SK-N-SH (cell line): ENCODE results near the gene SLC25A42.

ENCODE experiments used
- RXRA ChIP-seq: IDR thresholded peaks from 2 replicates; pipeline ENCODE4 v1.4.0; 2012; ENCODE audit warnings: low read depth, mild to moderate bottlenecking, borderline replicate concordance
- TCF12 ChIP-seq: IDR thresholded peaks from 2 replicates; pipeline ENCODE4 v1.4.0; 2012
- TF ChIP-seq, protein P1 (sequence below): IDR thresholded peaks from 2 replicates; pipeline ENCODE4 v1.6.1; 2012; ENCODE audit warnings: mild to moderate bottlenecking, low read depth, low read length, moderate library complexity
- TF ChIP-seq, protein P2 (sequence below): IDR thresholded peaks from 2 replicates; pipeline ENCODE4 v1.4.0; 2012; ENCODE audit warnings: low read depth
- TF ChIP-seq, protein P3 (sequence below): fragments of 200-600 bp; sonication (generic); IDR thresholded peaks from 2 replicates; pipeline ENCODE4 v1.6.1; 2017; ENCODE audit warnings: antibody characterized with exemption, mild to moderate bottlenecking, moderate library complexity

DNA sequence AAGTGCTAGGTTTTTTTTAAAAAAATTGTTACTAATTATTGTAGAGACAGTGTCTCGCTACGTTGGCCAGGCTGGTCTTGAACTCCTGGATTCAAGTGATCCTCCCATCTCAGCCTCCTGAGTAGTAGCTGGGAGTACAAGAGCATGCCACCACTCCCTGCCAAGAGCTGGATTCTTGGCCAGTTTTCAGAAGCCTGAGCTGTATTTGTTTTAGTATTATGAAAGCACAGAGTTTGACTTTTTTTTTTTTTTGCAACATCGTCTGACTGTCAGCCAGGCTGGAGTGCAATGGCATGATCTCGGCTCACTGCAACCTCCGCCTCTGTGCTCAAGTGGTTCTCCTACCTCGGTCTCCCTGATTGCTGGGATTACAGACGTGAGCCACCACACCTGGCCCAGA, 23.4 kb upstream of the SLC25A42 start:
- TF ChIP-seq RXRA (no peak), TCF12 (no peak)
- TF ChIP-seq, protein P1, sequence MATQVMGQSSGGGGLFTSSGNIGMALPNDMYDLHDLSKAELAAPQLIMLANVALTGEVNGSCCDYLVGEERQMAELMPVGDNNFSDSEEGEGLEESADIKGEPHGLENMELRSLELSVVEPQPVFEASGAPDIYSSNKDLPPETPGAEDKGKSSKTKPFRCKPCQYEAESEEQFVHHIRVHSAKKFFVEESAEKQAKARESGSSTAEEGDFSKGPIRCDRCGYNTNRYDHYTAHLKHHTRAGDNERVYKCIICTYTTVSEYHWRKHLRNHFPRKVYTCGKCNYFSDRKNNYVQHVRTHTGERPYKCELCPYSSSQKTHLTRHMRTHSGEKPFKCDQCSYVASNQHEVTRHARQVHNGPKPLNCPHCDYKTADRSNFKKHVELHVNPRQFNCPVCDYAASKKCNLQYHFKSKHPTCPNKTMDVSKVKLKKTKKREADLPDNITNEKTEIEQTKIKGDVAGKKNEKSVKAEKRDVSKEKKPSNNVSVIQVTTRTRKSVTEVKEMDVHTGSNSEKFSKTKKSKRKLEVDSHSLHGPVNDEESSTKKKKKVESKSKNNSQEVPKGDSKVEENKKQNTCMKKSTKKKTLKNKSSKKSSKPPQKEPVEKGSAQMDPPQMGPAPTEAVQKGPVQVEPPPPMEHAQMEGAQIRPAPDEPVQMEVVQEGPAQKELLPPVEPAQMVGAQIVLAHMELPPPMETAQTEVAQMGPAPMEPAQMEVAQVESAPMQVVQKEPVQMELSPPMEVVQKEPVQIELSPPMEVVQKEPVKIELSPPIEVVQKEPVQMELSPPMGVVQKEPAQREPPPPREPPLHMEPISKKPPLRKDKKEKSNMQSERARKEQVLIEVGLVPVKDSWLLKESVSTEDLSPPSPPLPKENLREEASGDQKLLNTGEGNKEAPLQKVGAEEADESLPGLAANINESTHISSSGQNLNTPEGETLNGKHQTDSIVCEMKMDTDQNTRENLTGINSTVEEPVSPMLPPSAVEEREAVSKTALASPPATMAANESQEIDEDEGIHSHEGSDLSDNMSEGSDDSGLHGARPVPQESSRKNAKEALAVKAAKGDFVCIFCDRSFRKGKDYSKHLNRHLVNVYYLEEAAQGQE: no peak
- TF ChIP-seq, protein P2, sequence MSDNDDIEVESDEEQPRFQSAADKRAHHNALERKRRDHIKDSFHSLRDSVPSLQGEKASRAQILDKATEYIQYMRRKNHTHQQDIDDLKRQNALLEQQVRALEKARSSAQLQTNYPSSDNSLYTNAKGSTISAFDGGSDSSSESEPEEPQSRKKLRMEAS: no peak
- TF ChIP-seq, protein P3, sequence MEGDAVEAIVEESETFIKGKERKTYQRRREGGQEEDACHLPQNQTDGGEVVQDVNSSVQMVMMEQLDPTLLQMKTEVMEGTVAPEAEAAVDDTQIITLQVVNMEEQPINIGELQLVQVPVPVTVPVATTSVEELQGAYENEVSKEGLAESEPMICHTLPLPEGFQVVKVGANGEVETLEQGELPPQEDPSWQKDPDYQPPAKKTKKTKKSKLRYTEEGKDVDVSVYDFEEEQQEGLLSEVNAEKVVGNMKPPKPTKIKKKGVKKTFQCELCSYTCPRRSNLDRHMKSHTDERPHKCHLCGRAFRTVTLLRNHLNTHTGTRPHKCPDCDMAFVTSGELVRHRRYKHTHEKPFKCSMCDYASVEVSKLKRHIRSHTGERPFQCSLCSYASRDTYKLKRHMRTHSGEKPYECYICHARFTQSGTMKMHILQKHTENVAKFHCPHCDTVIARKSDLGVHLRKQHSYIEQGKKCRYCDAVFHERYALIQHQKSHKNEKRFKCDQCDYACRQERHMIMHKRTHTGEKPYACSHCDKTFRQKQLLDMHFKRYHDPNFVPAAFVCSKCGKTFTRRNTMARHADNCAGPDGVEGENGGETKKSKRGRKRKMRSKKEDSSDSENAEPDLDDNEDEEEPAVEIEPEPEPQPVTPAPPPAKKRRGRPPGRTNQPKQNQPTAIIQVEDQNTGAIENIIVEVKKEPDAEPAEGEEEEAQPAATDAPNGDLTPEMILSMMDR: no peak
